ENCODE measurements around the gene RASL10B.
"Not testable (repeated sequence)": the region's sequence is repeated elsewhere in the genome, so short reads cannot be mapped to it uniquely, and the experiment has no call there.

Gene RASL10B

DNA sequence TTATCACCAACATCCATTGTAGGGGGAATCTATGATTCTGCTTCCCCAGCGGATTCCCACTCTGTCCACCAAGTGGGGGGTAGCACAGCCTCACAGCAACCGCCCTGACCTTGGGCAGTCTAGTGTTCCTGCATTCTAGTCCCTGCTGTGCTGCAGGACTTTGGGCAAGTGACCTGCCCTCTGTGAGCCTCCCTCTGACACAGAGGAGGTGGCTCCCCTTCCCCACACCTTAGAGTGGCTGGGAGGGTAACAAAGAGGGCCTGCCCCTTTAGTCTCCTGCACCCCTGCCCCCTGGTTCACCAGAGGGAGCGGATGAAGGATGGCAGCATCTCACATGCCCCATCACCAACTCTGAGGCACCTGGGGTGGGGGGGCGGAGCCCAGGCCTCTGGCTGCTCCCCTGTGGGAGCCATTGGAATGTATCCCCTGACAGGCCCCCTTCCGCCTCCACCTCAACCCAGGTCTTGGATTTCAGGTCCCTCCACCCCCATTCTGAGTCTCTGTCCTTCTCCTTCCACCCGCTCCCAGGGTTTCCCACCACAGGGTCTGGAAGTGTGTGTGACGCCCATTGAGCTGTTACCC is 11.5 kb downstream of the RASL10B start:
- no peak for DNase-seq (ENCODE audit: low read depth in 2 of 2)

DNA sequence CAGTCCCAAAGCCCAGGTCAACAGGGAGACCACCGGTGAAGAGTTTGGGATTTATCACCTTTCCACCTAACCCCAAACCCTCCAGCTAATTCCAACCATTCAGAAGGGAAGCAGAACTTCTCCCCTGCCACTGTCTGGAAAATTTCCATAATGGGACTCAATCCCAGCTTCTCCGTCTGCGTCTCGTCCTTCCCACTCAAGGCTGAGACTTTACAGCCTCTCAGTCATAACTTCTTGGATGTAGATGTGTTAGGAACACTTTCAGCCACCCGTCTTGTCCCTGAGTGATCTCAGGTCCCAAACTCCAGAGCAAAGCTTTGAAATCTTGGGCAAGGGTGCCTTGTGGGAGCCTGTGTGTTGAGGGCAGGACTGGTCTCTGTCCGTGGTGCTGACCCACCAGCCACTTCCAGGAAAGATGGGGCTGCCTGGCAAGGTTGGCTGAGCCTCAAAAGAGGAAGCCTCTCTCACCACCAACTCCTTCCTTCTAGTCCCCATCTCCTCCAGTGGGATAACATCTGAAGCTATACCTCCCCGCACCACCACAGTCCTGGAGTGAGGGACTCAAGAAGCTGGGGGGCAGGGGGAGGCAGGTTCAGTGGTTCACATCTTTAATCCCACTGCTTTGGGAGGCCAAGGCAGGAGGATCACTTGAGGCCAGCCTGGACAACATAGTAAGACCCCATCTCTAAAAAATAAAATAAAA is 12.3 kb downstream of the RASL10B start:
- DNase-seq (ENCODE audit: low read depth in 2 of 2): no peak

DNA sequence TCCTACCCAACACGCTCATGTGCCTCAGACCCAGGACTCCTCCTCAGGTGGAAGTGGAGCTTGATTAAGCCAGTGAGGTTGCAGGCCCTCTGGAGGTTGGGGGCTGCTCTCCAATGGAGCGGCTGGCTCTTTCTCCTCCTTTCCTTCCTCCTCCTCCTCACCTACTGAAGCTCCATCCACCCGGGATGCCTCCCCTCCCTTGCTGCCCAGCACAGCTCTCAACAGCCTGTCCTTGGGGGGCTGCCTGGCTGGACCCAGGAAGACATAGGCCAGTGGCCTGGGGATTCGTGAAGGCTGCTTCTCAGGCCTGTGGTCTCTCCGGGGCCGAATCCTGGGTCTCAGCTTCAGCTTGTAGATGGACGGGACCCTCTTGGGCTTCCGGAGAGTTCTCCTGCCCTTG is 13.4 kb downstream of the RASL10B start:
- DNase-seq (ENCODE audit: low read depth in 2 of 2): no peak

DNA sequence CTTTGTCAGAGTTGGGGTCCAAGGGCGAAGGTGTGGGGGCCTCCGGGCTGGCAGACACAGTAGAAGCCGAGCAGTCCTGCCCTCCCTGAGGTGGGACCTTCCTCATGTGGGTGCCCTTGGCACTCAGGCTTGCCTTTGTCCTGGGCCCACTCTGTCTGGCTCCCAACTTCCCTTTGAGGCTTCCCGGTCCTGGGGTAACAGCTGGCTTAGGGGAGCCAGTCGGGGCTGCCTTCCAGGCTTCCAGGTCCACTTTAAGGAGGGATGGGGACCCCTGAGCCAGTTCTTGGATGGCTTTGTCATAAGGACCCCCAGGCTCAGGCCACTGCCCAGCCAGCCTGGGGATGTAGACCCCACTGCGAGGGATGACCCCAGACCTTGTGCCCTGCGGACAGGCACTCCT is 13.8 kb downstream of the RASL10B start:
- no peak for DNase-seq (ENCODE audit: low read depth in 2 of 2)

DNA sequence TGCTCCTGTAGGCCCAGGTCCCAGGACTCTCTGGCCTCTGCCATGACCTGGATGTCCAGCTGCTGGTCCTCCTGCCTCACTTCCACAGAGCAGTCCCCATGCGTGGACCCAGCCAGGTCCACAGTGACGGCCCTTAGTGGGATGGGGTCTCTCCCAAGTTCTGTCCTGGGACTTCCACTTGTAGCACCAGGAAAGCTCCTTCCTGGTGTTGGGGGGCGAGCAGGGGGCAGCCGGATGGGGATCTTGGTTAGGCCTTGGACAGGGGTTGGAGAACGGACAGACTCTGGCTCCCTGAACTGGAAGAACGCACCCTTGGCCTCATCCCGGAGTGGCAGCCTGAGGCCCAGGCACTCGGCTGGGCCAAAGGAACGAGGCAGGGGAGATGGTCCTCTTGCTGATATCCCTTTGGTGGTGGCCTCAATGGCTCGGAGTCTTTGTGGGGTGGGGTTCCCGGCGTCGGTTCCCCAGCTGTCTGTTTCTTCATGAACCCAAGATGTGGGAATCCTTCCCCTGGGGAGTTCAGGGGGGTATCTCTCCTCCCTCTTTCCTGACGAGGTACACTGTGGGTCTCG is 14.4 kb downstream of the RASL10B start:
- DNase-seq (ENCODE audit: low read depth in 2 of 2): no peak

DNA sequence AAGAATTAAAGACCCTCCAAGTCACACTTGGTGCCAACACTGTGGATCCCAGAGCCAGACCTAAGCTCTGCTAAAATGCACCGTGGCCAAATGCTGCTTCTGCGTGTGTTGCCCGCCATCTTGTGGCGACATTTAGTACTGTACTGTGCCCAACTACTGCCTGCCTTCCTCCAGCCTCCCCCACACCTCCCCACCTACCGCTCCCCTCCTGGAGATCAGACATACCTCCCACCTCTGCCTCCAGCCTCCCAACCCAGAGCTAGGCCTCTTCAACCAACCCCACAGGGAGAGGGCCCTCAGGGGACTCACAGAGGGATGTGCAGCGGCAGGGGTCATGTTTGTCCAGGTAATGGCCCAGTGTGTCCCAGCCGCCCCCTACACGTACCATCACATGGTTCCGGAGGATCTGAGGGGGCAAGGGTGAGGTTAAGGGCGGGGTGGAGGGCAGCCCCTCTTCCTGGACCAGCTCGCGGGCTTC is 16.1 kb downstream of the RASL10B start:
- peak; percentile 61 to 80 for DNase-seq (ENCODE audit: low read depth in 2 of 2)

DNA sequence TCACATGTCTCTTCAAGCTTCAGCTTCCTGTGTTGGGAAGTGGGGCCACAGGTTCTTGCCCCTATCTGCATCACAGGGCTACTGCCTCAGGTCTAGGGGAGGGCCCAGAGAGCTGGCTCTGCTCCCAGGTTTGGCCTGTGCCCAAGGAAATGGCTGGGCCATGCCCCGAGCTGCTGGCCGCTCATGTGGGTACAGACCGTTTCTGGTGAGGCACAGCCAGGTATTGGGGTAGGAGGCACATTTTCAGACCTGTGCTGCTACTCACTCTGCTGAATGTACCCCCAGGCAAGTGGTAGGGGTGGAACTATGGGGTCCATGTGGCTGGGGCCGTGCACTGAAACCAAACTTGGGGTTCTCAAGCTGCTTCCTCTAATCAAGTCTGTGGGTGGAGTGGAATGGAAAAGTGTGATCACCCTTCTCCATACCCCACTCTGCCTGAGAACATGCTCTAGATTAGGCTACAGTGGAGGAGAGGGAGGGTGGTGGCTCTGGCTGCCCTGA is 17.0 kb downstream of the RASL10B start:
- no peak for DNase-seq (ENCODE audit: low read depth in 2 of 2)

DNA sequence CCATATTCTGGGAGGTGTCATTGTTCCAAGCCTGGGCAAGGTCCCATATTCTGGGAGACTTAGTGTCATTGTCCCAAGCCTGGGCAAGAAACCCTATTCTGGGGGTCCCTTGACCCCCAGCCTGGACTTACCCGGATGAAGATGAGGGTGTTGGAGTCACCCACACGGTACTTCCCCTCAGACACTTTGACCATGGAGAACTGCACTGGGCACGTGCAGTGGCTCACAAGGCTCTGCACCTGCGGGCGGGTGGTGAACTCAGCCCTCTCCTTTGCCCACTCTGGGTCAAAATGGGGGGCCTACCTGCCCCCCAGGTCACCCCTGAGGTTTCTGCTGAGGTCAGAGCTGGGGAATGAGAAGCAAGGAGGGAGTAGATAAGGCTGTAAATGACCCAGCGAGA is 17.5 kb downstream of the RASL10B start:
- no peak for DNase-seq (ENCODE audit: low read depth in 2 of 2)

DNA sequence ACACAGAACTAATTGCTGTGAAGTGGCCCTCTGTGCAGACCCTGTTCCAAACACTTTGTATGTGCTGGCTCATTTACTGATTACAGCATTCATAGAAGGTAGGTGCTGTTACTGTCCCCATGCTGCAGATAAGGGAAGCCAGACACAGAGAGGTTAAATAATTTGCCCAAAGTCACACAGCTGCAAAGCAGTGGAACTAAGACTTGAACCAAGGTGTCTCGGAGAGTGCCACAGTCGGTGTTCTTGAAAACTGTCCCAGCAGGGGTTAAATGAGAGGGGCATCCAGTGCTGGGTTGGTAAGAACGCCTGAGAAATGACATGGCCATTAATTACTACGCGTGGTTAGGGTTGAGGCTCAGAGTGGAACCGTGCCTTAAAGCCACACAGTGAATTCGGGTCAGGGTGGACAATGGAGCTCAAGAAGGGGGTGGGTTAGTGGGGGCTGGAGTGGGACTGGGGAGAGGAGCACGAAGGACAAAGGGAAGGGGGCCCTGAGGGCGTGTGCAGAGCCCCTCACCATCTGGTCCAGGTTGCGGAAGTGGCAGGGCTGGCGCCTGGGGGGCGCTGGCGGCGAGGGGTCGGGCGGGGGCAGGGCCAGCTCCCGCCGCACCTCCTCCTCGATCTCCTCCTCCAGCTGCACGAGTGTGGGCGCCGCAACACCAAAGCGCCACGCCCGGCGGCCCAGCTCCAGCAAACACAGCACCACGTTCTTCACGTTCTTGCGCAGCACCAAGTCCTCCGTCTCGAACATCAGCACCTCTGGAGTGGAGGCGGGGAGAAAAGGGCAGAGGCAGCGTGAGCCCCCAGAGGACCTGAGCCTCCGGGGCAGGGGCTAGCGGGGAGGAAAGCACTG is 18.3 kb downstream of the RASL10B start:
- DNase-seq (ENCODE audit: low read depth in 2 of 2): no peak

DNA sequence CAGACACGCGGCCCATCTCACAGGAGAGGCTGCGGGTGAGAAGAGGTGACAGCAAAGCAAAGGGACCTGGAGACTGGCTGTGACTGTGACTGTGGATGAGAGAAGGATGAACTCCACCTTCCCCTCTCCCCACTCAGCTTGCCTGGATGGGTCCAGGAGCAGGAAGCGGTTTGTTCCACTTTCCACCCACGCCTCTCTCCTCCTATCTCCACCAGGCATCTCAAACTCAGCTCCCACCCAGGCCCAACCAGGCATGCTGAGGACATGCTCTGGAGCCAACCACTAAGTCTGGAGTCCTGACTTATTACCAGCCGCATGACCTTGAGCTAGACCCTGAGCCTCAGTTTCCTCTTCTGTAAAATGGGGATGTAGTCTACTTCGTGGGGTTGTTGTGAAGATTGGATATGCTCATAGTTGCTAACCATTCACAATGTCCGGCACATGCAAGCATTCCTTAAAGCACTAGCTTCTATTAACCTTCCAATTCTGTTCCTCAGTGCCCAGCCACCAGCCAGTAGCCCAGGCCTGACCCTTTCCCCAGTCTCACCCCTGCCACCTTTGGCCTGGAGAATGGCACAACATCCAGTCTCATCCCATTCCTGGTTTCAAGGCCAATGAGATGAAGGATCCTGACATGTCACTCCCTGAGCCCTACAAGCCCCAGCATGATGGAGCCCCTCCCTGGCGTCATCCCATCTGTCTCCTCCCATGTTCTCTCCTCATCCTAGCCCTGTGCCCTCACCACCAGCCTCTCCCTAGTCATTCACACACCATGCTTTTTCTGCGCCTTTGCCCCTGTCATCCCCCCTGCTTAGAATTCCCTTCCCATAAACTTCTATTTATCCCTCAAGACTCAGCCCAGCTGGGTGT is 19.3 kb downstream of the RASL10B start:
- DNase-seq (ENCODE audit: low read depth in 2 of 2): no peak

DNA sequence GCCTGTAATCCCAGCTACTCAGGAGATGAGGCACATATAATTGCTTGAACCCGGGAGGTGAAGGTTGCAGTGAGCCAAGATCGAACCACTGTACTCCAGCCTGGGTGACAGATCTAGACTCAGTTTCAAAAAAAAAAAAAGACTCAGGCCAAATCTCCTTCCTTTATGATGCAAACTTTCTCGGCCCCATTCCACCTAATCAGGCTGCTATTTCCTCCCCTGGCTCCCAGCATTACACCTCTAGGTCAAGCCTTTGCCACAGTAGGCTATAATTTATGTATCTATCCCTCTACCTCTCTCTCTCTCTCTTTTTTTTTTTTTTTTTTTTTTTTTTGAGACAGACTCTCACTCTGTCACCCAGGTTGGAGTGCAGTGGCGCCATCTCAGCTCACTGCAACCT is 20.1 kb downstream of the RASL10B start:
- DNase-seq (ENCODE audit: low read depth in 2 of 2): not testable (repeated sequence)

DNA sequence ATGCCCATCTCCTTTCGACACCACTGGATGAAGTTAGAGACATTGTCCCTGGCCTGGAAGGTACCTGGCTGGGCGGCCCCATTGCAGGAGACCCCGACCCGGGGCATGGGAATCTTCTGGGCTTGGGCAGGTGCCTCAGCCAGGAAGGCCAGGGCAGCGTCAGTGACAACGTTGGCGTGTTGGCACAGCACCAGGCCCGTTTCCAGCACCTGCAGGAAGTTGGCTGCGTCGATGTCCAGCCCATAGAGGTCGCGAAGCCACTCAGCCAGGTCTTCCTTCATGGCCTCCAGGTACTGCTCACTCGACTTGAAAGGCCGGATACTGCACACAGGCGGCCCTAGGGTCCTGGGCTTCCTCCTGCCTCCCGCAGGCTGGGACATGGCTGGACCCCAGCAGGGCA is 21.0 kb downstream of the RASL10B start:
- DNase-seq (ENCODE audit: low read depth in 2 of 2): no peak

DNA sequence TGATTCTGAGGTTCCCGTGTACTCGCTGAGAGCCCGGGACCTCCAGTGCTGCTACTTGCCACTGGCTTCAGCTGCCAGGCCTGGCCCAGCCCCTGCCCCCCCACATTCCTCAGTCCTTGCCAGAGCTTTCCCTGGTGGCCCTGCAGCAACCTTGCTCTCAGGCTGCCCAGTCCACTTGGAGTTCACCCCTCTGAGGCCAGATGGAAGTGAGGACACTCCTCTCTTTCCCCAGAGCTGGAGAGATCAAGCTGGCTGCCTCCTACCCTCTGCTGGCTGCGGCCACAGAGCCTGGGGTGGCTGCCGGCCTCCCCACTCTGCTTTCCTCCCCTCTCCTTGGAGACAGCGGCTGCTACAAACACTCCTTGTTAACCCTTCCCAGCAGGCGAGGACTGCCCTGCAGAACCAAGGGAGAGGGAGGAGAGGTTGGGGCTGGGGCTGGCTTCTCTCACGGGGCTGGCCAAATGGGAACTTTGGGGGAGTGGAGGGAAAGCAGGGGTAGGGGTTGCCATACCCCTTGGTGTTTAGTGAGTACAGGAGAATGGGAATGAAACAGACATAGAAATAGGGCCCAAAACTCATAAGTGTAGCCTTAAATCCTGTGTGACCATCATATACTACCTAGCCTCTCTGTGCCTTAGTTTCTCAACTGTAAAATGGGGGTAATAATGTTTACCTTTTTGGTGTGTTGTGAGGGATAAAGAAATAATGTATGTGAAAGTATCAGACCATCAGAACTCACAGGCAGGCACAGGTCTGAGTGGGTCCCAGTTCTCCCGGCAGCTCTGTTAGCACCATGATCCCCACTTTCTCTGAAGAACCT is 21.7 kb downstream of the RASL10B start, which contains the start of gene GAS2L2:
TSS of gene GAS2L2 (minus strand) at position 295 of the 820 bp plus-strand sequence. CDS start 389 bp downstream, outside the sequence.
- DNase-seq (ENCODE audit: low read depth in 2 of 2): no peak

DNA sequence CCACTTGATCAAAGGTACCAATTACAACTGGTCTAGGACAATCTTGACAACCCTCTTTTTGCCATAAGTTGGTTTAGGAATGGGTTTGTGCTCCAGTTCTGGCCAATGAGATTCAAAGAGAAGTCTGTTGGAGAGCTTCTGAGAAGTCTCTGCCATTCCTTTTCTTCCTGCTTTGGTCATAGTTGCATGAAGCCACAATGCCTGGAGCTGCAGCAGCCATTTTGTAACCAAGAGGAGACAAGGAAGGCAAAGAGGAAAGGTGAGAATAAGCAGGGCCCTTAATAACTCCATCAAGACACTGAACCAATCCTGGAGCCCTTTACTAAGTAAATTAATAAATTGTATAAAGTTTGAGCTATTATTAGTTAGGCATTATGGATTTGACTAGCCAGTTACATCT is 25.8 kb downstream of the RASL10B start:
- no peak for DNase-seq (ENCODE audit: low read depth in 2 of 2)

DNA sequence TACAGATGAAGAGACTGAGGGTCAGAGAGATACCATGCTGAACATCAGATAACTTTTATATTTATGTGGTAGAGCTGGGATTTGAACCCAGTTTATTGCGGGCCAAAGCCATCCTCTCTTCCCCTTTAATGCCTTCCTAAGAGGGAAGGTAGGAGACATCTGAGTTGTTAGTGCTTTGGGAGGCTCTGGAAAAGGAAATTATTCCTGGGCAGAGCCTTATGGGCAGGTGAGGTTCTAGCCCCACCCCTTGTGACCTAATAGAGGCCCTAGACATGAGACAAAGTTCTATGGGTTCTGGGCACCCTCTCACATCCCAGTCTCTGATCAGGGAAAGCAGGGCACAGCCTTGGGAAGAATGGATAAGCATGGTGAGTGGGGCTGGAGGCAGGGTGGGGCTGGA is 29.1 kb downstream of the RASL10B start, which contains the start of gene C17orf50:
TSS of gene C17orf50 (plus strand) at position 301 of the 400 bp plus-strand sequence. CDS start at position 356, 55 bp downstream.
- DNase-seq (ENCODE audit: low read depth in 2 of 2): no peak

DNA sequence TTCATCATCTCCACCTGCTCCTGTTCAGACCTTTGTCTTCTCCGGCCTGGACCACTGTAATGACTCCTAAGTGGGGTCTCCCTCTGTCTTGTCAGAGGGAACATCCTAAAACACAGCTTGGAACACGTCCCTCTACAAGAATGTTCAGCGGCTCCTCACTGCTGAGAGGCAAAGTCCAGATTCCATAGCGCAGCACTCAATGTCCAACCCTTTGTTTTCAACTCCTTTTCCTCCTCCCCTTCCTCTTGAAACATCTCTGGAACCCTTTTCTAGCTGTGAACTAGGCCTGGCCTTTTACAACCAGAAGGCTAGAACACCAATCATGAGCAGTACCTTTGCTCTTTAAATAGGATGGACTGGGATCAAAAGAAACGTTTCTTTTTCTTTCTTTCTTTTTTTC is 30.2 kb downstream of the RASL10B start:
- no peak for DNase-seq (ENCODE audit: low read depth in 2 of 2)

DNA sequence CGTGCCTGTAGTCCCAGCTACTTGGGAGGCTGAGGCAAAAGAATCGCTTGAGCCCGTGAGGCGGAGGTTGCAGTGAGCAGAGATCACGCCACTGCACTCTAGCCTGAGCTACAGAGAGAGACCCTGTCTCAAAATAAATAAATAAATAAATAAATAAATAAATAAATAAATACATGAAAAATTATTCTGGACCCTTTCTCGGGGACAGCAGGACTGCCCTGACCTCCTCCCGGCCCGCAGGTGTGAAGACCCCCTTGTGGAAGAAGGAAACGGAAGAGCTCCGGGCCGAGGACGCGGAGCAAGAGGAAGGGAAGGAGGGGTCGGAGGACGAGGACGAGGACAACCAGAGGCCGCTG is 32.3 kb downstream of the RASL10B start:
- DNase-seq (ENCODE audit: low read depth in 2 of 2): no peak

DNA sequence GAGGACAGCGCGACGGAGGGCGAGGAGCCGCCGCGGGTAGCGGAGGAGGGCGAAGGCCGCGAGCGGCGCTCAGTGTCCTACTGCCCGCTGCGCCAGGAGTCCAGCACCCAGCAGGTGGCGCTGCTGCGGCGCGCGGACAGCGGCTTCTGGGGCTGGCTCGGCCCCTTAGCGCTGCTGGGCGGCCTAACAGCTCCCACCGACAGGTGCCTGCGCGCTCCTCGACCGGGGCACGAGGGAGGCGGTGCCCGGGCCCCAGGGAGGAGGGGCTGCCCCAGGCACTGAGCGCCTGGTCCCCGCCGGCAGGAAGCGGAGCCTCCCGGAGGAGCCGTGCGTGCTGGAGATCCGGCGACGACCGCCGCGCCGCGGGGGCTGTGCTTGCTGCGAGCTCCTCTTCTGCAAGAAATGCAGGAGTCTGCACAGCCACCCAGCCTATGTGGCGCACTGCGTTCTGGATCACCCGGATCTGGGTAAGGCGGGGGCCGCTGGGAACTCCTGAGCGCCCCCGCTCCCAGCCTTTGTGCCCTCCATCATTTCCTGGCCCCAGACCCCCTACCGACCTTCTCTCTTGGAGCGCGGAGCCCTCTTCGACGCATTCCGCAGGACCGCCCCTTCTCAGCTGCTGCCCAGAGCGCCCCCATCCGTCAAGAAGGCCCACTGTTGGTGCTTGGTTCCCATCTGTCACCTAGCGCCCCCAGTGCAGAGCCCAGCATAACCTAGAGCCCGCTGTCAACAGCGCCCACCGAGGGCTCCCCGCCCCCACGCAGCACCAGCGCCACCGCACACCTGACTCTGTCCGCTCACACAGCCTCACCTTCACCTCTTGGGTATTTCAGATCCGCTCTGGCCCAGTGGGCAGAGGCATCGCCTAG is 32.9 kb downstream of the RASL10B start:
- peak; percentile 74 to 86 for DNase-seq (ENCODE audit: low read depth in 2 of 2)

DNA sequence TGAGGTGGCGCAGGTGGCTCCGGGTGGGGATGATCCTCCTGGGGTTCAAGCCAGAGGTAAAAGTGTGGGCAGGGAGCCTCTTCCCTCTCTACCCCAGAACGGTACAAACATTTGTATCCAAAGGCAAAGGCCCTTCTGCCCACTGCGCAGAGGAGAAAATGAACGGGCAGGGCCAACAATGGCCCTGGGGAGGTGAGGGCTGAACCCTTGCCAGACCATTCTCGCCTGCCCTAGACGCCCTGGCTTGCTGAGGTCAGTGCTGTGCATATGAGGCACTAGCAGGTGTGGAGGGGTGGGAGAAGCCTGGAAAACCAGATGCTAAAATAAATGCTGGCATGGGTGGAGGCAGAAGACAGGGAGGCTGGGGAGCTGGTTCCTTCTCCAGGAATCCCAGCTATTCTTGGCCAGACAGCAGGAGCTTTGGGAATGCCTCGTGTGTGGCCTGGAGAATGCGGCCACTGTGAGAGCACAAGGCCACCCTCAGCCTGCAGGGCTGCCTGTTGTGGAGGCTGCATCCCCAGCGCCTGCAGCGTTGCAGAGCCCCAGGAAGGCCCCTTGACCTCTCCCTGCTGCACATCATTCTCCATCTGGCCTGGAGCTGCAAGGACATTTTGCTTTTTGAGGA is 33.8 kb downstream of the RASL10B start:
- no peak for DNase-seq (ENCODE audit: low read depth in 2 of 2)
